Measurements from ENCODE around the gene DCT.

The DCT gene

DNA sequence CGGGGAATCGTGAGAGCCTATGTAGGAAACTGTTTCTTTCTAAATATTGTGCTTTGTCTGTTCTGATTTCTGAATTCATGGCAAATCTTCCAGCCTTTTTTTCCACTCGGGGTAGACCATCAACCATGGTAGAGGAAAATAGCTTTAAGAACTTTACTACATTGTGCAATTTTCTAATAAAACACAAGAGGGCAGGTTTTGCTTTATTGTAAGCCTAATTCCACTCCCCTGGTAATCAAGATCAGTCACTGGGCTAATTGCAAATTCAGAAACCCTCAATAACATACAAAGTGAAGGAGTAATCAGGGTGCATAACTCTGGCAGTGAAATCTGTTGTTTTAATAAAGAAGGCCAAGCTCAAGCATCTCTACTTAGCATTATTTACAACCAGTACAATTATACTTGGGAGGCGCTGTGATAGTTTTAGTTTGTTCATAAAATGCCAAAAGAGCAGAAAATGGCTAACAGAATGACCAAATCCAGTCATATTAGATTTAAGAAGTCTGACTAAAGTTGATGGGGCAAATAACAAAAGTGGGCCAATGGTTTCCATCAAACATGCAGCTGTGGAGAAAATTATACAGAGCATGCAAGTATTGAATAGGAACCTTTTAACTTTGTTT is 43.8 kb downstream of the DCT start:
- no peak overlapping the region for H3K4me3 ChIP-seq (ENCODE audit: low read length)
- no peaks in the 10 kb centered on the region for H3K36me3 ChIP-seq (replicated peaks; ENCODE audit: insufficient read depth, low read length)
- H2AFZ ChIP-seq (ENCODE audit: low read length) = no peak overlapping the region
- TF ChIP-seq, protein P1, sequence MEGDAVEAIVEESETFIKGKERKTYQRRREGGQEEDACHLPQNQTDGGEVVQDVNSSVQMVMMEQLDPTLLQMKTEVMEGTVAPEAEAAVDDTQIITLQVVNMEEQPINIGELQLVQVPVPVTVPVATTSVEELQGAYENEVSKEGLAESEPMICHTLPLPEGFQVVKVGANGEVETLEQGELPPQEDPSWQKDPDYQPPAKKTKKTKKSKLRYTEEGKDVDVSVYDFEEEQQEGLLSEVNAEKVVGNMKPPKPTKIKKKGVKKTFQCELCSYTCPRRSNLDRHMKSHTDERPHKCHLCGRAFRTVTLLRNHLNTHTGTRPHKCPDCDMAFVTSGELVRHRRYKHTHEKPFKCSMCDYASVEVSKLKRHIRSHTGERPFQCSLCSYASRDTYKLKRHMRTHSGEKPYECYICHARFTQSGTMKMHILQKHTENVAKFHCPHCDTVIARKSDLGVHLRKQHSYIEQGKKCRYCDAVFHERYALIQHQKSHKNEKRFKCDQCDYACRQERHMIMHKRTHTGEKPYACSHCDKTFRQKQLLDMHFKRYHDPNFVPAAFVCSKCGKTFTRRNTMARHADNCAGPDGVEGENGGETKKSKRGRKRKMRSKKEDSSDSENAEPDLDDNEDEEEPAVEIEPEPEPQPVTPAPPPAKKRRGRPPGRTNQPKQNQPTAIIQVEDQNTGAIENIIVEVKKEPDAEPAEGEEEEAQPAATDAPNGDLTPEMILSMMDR (IDR thresholded peaks at IDR 0.05; ENCODE audit: low read length) = peak; percentile 65
- no peak for TF ChIP-seq EZH2phosphoT487 (IDR thresholded peaks at IDR 0.05; ENCODE audit: low read length)
- TF ChIP-seq EZH2 (optimal IDR thresholded peaks at IDR 0.05; ENCODE audit: low read depth, low read length) = no peak
- no peaks in the 10 kb centered on the region for H3K79me2 ChIP-seq (ENCODE audit: low read length)
- no peaks in the 10 kb centered on the region for H3F3A ChIP-seq (ENCODE audit: insufficient read depth, low read length)
- no peaks in the 10 kb centered on the region for H3K4me1 ChIP-seq (ENCODE audit: low read length)
- no peaks in the 10 kb centered on the region for H3K9me2 ChIP-seq (replicated peaks; ENCODE audit: insufficient read depth, low read length)
- H3K27ac ChIP-seq (ENCODE audit: low read length) = no peak overlapping the region
- DNase-seq = peak; percentile 67
- H3K27me3 ChIP-seq (replicated peaks; ENCODE audit: insufficient read depth, low read length) = no peaks in the 10 kb centered on the region
- H3K4me2 ChIP-seq (ENCODE audit: low read depth, low read length) = no peak overlapping the region
- no peaks in the 10 kb centered on the region for H4K20me1 ChIP-seq (ENCODE audit: insufficient read depth, low read length)
- no peaks in the 10 kb centered on the region for H3K9me3 ChIP-seq (replicated peaks; ENCODE audit: insufficient read depth, low read length)
- no peak overlapping the region for H3K9ac ChIP-seq (ENCODE audit: low read length)

DNA sequence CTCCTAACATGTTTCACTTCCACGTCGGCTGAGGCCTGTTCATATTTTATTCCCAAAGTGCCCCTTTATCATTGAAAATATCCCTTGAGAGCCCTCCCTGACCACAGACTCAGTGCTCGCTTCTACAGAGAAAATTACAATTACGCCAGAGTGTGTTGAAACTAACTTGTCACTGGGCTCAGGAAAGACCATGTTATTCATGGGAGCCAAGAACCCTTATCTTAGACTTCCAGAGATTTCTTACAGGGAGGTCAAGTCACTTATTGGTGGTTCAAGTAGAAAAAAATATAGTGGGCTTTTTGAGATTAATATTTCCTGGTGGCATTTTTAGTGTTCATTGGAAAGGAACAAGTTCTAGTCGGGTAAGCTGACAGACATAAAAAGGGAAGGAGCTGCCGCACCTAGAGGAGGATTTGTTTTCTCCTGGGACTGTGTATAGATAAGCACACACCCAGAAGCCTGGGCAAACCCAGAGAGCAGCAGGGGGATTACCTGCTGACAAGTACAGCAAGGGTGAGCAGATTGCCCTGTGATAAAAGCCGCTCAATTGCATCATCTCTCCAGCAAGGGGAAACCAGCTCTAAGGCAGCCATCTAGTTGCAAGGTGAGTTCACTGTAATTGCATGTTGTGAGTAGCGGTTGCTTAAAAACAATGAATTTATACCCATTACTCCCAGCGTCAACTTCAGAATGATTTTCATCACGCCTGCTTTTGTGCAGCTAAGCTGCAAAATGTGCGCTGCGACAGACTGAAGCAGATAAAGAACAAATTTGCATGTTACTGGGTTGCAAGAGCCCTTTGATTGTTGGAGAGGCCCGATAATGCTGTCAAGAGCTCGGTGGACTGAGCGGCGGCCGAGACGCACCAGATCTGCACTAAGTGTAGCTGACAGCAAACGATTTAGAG is 46.2 kb downstream of the DCT start:
- H3K4me2 ChIP-seq (ENCODE audit: low read depth, low read length) = no peak overlapping the region
- H4K20me1 ChIP-seq (ENCODE audit: insufficient read depth, low read length) = no peaks in the 10 kb centered on the region
- TF ChIP-seq EZH2phosphoT487 (IDR thresholded peaks at IDR 0.05; ENCODE audit: low read length) = no peak
- TF ChIP-seq, protein P1 (IDR thresholded peaks at IDR 0.05; ENCODE audit: low read length) = no peak
- TF ChIP-seq EZH2 (optimal IDR thresholded peaks at IDR 0.05; ENCODE audit: low read depth, low read length) = no peak
- H3F3A ChIP-seq (ENCODE audit: insufficient read depth, low read length) = no peaks in the 10 kb centered on the region
- no peak for DNase-seq
- H3K9me2 ChIP-seq (replicated peaks; ENCODE audit: insufficient read depth, low read length) = no peaks in the 10 kb centered on the region
- no peaks in the 10 kb centered on the region for H3K27me3 ChIP-seq (replicated peaks; ENCODE audit: insufficient read depth, low read length)
- no peaks in the 10 kb centered on the region for H3K36me3 ChIP-seq (replicated peaks; ENCODE audit: insufficient read depth, low read length)
- no peak overlapping the region for H2AFZ ChIP-seq (ENCODE audit: low read length)
- H3K27ac ChIP-seq (ENCODE audit: low read length) = no peak overlapping the region
- no peaks in the 10 kb centered on the region for H3K79me2 ChIP-seq (ENCODE audit: low read length)
- no peak overlapping the region for H3K9ac ChIP-seq (ENCODE audit: low read length)
- no peak overlapping the region for H3K4me3 ChIP-seq (ENCODE audit: low read length)
- no peaks in the 10 kb centered on the region for H3K4me1 ChIP-seq (ENCODE audit: low read length)
- H3K9me3 ChIP-seq (replicated peaks; ENCODE audit: insufficient read depth, low read length) = no peaks in the 10 kb centered on the region

DNA sequence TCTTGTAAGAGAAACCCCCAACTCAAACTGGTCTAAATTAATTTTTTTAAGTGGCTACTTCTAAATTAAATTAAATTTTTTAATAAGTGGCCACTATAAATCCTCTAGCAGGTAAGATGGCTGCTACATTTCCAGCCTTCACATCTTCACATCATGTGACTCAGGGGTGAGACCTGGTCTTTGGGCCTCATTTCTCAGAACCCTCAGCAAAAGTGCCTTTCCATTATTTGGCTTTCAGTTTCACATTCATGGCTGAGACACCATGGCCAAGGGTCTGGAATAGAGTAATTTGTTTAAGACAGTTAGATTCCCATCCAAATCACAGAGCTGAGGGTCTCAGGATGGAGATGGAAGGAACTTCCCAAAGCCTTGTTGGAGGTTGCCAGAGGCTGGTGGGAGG is 47.5 kb downstream of the DCT start:
- TF ChIP-seq EZH2 (optimal IDR thresholded peaks at IDR 0.05; ENCODE audit: low read depth, low read length) = no peak
- TF ChIP-seq, protein P1 (IDR thresholded peaks at IDR 0.05; ENCODE audit: low read length) = no peak
- no peak for TF ChIP-seq EZH2phosphoT487 (IDR thresholded peaks at IDR 0.05; ENCODE audit: low read length)

More for the DNA sequence above, 47.5 kb downstream of the DCT start:
- no peaks in the 10 kb centered on the region for H3K79me2 ChIP-seq (ENCODE audit: low read length)
- no peaks in the 10 kb centered on the region for H3K36me3 ChIP-seq (replicated peaks; ENCODE audit: insufficient read depth, low read length)
- H3K4me1 ChIP-seq (ENCODE audit: low read length) = no peaks in the 10 kb centered on the region
- H3K27me3 ChIP-seq (replicated peaks; ENCODE audit: insufficient read depth, low read length) = no peaks in the 10 kb centered on the region
- no peaks in the 10 kb centered on the region for H4K20me1 ChIP-seq (ENCODE audit: insufficient read depth, low read length)
- no peaks in the 10 kb centered on the region for H3K9me3 ChIP-seq (replicated peaks; ENCODE audit: insufficient read depth, low read length)
- H3K9me2 ChIP-seq (replicated peaks; ENCODE audit: insufficient read depth, low read length) = no peaks in the 10 kb centered on the region
- H2AFZ ChIP-seq (ENCODE audit: low read length) = no peak overlapping the region
- DNase-seq = peak; percentile 28
- no peak overlapping the region for H3K9ac ChIP-seq (ENCODE audit: low read length)
- no peak overlapping the region for H3K4me2 ChIP-seq (ENCODE audit: low read depth, low read length)
- no peaks in the 10 kb centered on the region for H3F3A ChIP-seq (ENCODE audit: insufficient read depth, low read length)
- H3K27ac ChIP-seq (ENCODE audit: low read length) = no peak overlapping the region
- H3K4me3 ChIP-seq (ENCODE audit: low read length) = no peak overlapping the region
